ENCODE measurements around the gene GMDS. TPM values are rescaled to one million over a fixed set of nuclear protein-coding genes. Genes with fewer than 3 reads are reported as not detected.

GMDS gene
- polyA plus RNA-seq, 4 donors: 63.3 to 87.8 (median 71.6) TPM

DNA sequence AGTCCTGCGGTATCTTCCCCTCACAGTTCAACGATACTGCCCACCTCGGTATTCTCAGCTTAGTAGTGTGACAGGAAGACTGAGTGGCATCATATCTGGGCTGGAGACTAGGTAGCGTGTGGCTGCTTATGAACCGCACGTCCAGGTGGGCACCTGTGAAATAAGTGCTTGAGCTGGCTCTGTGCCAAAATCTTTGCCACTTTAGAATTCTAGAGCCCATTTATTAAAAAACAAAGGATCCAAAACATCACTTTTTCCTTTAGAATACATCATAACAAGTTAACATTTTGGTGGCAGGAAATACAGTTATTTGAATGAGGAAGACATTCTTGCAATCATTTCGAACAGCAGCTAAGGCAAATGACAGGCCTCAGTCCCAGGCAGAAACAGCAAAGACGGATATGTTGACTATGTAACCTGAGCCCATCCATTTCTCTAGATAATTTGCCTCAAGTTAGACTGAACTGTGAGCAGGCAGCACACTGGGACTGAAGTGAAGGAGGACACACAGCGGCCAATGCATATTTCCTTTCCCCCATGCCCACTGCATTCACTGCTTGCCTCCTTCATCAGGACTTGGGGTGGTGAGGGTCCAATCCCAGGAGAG lies 136.6 kb downstream of the GMDS start:
- DNase-seq (ENCODE audit: low read depth in 4 of 4, low spot score in 2 of 4): no peak

DNA sequence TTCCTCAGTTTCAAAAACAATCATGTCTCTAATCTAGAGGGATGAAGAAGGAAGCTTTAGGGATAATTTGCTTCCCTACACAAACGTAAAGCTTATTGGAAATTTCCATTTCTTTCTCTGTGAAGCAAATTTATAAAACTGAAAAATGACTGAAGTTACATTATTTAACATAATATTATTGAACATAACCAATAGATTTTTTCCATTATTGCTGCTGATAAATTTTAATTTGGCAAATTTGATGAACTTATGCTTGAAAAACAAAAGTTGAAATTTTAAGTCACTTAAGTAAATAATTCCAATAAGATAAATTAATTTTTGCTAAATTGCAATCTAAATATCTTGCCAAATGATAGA lies 140.9 kb downstream of the GMDS start:
- DNase-seq (ENCODE audit: low read depth in 4 of 4, low spot score in 2 of 4): no peak

DNA sequence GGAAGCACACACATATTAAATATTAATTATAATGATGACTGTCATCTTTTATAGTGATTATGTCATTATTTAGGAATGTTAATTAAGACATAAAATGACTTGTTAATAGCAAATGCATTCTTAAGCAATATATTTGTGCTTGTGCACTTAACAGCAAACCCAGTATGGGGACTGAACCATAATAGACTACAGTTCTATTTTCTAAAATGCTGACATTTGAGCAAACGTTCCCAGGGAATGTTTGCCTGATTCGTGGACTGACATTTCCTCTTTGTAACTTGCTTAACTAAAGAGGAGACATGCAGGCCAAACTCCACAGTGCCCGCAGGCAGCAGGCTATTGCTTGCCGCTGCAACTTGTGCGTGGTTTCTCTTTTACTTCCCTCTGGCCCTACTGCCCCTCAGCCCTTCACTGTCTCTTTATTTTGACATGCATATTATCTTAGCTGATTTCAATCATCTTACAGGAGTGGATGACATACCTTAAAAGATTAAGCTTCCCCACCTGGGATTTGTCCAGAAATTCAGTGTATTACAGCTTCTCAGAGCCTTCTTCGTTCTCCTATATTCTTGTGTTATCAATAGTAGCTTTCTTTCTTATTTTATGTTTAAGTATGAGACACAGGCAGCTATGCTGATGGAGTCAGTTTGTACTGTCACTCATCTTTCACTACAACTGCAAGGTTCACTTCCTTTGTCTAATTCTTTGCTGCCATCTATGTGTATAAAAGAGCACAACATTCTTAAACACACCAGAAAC lies 141.5 kb downstream of the GMDS start:
- peak in 2 of 4 donors; percentile 41 to 55 for DNase-seq (ENCODE audit: low read depth in 4 of 4, low spot score in 2 of 4)

DNA sequence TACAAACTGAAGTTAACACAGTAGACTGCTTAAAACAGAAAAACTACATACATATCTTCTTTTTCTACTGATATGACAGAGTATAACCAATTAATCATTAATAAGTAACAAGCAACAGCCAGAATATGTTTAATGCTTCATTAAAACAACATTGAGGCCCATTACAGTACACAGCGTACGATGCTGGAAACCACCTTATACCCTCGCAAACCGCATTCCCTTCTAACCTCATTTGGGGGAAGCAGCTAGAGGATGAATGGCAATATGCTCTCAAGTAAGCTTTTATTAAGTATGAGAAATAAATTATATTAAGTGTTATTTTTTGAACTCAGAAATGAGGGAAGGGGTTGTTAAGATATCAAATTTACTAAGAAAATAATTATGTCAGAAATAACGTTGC lies 142.4 kb downstream of the GMDS start:
- no peak for DNase-seq (ENCODE audit: low read depth in 4 of 4, low spot score in 2 of 4)

- no peak for DNase-seq (ENCODE audit: low read depth in 4 of 4, low spot score in 2 of 4)
Measured at GRCh38 chr6:2102316-2102883, 143.0 kb downstream of the GMDS start.

DNA sequence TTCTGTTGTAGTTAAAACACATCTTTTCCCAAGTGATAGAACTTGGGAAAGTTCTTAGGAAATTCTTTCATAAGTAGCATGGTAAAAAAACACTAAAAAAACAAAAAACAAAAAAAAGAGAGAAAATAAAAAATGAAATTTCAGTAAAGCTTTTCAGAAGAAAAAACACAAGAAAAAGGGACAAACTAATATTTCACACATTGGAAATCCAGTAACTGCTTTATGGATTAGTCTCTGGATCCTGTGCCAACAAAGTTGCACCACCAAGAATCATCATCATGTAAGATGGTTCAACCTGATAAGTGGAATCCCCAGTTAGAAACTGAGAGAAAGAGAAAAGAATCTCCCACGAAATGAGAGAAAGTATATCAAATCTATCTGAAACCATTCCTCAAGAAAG lies 144.2 kb downstream of the GMDS start:
- no peak for DNase-seq (ENCODE audit: low read depth in 4 of 4, low spot score in 2 of 4)

- DNase-seq (ENCODE audit: low read depth in 4 of 4, low spot score in 2 of 4): no peak
Measured at GRCh38 chr6:2099870-2100269, 145.5 kb downstream of the GMDS start.

GRCh38 chr6:2097464-2097863 lies 147.9 kb downstream of the GMDS start:
- DNase-seq (ENCODE audit: low read depth in 4 of 4, low spot score in 2 of 4): no peak

DNA sequence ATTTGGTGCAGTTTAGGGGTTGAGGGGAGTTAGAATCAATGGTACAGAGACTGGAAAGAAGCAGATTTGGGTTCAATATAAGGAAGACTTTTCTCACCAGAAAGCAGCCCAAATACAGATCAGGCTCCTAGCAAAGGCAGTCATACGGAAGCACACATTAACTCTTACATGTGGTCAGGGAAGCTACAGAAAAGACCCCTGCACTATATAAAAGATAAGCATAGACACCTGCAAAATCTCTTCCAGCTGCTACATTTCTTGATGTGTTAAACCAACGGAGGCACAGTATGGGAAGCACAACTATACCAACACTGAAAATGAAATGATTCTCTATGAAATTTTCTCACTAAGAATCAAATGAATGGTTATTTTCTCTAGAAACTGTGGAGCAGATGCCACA lies 150.8 kb downstream of the GMDS start:
- no peak for DNase-seq (ENCODE audit: low read depth in 4 of 4, low spot score in 2 of 4)

DNA sequence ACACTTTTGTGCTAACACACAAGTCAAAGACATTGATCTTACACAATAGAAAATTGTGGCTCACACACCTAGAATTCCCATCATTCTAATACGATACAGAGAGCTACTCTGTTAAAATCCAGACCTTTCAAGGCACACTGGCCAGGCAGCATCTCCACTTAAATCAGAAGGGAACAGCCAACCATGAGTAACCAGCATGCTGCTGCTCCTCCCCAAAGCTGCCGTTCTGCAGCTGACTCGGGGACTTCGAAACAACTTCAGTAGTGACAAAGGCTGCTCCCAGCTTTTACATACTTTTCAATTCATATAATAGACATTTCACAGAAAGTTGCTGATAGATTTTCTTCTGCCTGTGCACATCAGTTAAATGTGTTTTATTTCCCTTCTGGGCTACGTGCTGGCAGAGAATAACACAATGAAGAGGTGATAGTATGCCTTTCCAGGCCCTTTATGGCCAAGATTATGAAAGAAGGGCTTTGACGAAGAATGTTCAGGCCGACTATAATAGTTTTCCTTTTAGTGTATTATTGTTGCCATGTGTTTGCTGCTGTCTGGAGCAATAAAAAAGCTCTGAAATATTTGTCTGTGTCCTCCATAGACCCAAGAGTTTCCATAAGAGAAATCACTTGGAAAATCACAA lies 159.0 kb downstream of the GMDS start:
- no peak for DNase-seq (ENCODE audit: low read depth in 4 of 4, low spot score in 2 of 4)

GRCh38 chr6:2085657-2086056 lies 159.7 kb downstream of the GMDS start:
- no peak for DNase-seq (ENCODE audit: low read depth in 4 of 4, low spot score in 2 of 4)

- DNase-seq (ENCODE audit: low read depth in 4 of 4, low spot score in 2 of 4): no peak
Measured at GRCh38 chr6:2081155-2082138, 164.0 kb downstream of the GMDS start.

- DNase-seq (ENCODE audit: low read depth in 4 of 4, low spot score in 2 of 4): no peak
Measured at GRCh38 chr6:2078888-2079287, 166.5 kb downstream of the GMDS start.

- no peak for DNase-seq (ENCODE audit: low read depth in 4 of 4, low spot score in 2 of 4)
Measured at GRCh38 chr6:2077826-2078225, 167.6 kb downstream of the GMDS start.

DNA sequence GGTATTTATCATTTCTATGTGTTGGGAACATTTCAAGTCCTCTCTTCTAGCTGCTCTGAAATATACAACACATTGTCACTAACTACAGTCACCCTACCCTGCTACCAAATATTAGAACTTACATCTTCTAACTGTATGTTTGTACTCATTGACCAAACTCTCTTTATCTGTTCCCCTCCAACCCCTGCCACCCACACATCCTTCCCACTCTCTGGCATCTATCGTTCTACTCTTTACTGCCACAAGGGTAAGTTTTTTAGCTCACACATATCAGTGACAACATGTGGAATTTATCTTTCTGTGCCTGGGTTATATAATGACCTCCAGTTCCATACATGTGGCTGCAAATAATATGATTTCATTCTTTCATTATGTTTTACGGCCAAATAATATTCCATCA lies 171.9 kb downstream of the GMDS start:
- DNase-seq (ENCODE audit: low read depth in 4 of 4, low spot score in 2 of 4): no peak

DNA sequence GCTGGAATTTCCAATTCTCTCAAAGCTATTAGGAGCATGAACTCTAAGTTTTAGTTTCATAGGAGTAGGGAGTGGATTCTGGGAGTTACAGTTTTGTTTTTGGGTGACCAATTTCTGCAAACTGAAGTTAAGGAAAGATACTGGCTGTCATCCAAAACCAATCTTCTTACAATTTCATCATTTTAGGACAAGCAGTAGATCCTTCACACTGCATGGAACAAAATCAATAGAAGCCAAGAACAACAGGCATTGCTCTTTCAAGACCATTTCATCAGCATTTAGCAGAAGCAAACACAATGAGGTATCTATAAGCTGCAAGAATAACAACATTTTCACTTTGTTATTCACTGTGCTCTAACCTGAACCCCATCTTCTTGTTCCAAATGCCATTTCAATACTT lies 173.0 kb downstream of the GMDS start:
- DNase-seq (ENCODE audit: low read depth in 4 of 4, low spot score in 2 of 4): no peak

DNA sequence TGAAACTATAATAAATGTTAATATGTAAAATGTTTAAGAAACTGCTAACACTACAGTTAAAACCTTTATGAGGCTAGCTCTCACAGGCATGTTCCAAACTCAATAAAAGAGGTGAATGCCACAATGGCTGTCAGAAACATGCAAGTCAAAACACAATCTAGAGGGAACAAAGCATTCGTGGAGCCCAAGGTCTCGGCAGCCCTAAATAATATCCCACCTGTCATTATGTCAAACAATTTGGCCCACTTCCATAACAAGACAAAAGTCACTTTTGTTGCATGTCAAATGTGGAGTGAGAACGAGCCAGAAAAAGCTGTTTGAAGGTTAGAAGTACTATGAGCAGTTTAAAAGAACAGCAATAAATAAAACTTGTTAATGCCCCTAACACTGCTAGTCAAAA lies 181.9 kb downstream of the GMDS start:
- no peak for DNase-seq (ENCODE audit: low read depth in 4 of 4, low spot score in 2 of 4)

GRCh38 chr6:2061880-2062279 lies 183.5 kb downstream of the GMDS start:
- no peak for DNase-seq (ENCODE audit: low read depth in 4 of 4, low spot score in 2 of 4)

DNA sequence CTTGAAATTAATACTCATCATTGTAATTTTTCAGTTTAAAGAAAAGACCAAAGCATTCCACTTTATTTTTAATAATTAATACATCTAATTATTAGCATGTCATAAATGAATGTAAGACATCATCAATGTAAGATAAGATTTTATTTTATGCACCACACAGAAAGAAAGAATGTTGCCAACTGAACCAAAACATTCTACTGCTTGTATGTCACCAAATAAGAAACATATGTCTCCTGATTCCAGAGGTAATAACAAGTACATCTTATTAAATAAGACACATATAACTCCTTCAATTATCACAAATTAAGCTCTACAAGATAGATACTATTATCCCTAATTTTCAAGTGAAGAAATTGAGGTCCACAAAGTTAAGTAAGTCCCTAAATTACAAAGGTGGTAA lies 189.5 kb downstream of the GMDS start:
- DNase-seq (ENCODE audit: low read depth in 4 of 4, low spot score in 2 of 4): no peak

- DNase-seq (ENCODE audit: low read depth in 4 of 4, low spot score in 2 of 4): no peak
Measured at GRCh38 chr6:2055143-2055542, 190.3 kb downstream of the GMDS start.

Measured in left renal cortex interstitium (tissue), 4 donors.